HepG2 (cell line): ENCODE measurements around the gene DENND2A. TPM values are rescaled to one million over a fixed set of nuclear protein-coding genes. Genes with fewer than 3 reads are reported as not detected.

Experiments
- ATAC-seq: fragments of 200-7000 bp; cut with Tn5 transposase; 3 replicates; pipeline ENCODE4 v1.9.1; 2020; ENCODE audit warnings: mild to moderate bottlenecking, moderate library complexity
- BruUV-seq: library from RNA; stranded (reverse); fragments of 400-500 nt; replicated peaks from 2 replicates; lab custom pipeline; 2021; lab: Mats Ljungman, UMichigan
- CTCF ChIA-PET: fragments of 300-600 bp; formaldehyde crosslinking; extraction: SDS; loops from one replicate; lab custom pipeline; 2021; ENCODE audit warnings: low total read pairs, inconsistent platforms, low intra/inter-chr PET ratio; lab: Yijun Ruan, JAX
- POLR2A ChIA-PET: fragments of 350-600 bp; sonication (Branson Sonifier 250); formaldehyde crosslinking; loops from one replicate; lab custom pipeline; 2020; ENCODE audit warnings: antibody characterized with exemption, inconsistent platforms; lab: Yijun Ruan, JAX
- DNase-seq: peaks from one replicate; pipeline ENCODE4 v3.0.0-alpha.2; 2015; ENCODE audit warnings: low spot score
- FAIRE-seq: peaks from 3 replicates; lab custom pipeline; 2011; peaks lifted over from hg19 to GRCh38; lab: Jason Lieb, UNC
- H2AFZ ChIP-seq: one replicate; pipeline ENCODE4 v1.6.1; 2011; ENCODE audit warnings: low read length, inconsistent platforms
- H3K27ac ChIP-seq: fragments of 300-600 bp; 3 replicates; pipeline ENCODE4 v1.8.0; 2011; ENCODE audit warnings: mixed run types, mild to moderate bottlenecking, mixed read lengths, low read length, inconsistent platforms; ENCODE audit not compliant: insufficient read depth; ENCODE audit errors: extremely low read length
- H3K27me3 ChIP-seq, 2 experiments: fragments of 200-600 bp in 1 of 2; 2 replicates in 1 of 2; 3 replicates in 1 of 2; pipeline versions ENCODE4 v1.6.0 to v1.8.0; 2011; ENCODE audit warnings: low read length in 2 of 2, mild to moderate bottlenecking in 2 of 2, moderate library complexity in 2 of 2, inconsistent platforms in 1 of 2; ENCODE audit not compliant: insufficient read depth in 2 of 2, control insufficient read depth in 1 of 2
- H3K36me3 ChIP-seq, 2 experiments: fragments of 200-600 bp in 1 of 2; replicated peaks in 1 of 2; 2 replicates in 1 of 2; 3 replicates in 1 of 2; pipeline versions ENCODE4 v1.5.1 to v1.8.0; 2011; ENCODE audit warnings: low read length in 2 of 2, inconsistent platforms in 1 of 2; ENCODE audit not compliant: insufficient read depth in 2 of 2, control insufficient read depth in 1 of 2
- H3K4me1 ChIP-seq: 2 replicates; pipeline ENCODE4 v1.5.1; 2012; ENCODE audit warnings: low read length, inconsistent platforms; ENCODE audit not compliant: insufficient read depth
- H3K4me2 ChIP-seq: 2 replicates; pipeline ENCODE4 v1.6.0; 2011; ENCODE audit warnings: low read depth, low read length, inconsistent platforms
- H3K4me3 ChIP-seq, 3 experiments: fragments of 200-600 bp in 1 of 3; sonication (generic), shearing (Covaris generic) in 1 of 3; replicated peaks in 1 of 3; 2 replicates each; pipeline ENCODE4 v1.5.1; 2011 to 2016; ENCODE audit warnings: low read length in 3 of 3, inconsistent platforms in 2 of 3, low read depth in 2 of 3, mild to moderate bottlenecking in 2 of 3, control low read depth in 1 of 3, mixed read lengths in 1 of 3; ENCODE audit not compliant: insufficient read depth in 1 of 3
- H3K79me2 ChIP-seq: one replicate; pipeline ENCODE4 v1.6.1; 2011; ENCODE audit warnings: low read length, inconsistent platforms; ENCODE audit not compliant: insufficient read depth
- H3K9ac ChIP-seq: 2 replicates; pipeline ENCODE4 v1.6.0; 2011; ENCODE audit warnings: mild to moderate bottlenecking, low read depth, low read length, inconsistent platforms; ENCODE audit not compliant: insufficient read depth
- H3K9me3 ChIP-seq: 2 replicates; pipeline ENCODE4 v1.5.1; 2012; ENCODE audit warnings: mild to moderate bottlenecking, low read length
- H4K20me1 ChIP-seq: 2 replicates; pipeline ENCODE4 v1.6.0; 2011; ENCODE audit warnings: inconsistent platforms, mild to moderate bottlenecking, low read length, moderate library complexity; ENCODE audit not compliant: insufficient read depth
- FOXO1 ChIP-seq: sonication (generic); formaldehyde crosslinking; IDR thresholded peaks from 2 replicates; pipeline ENCODE4 v1.4.0; 2020; ENCODE audit warnings: missing genetic modification reagents
- ISL2 ChIP-seq: sonication (generic); formaldehyde crosslinking; IDR thresholded peaks from 2 replicates; pipeline ENCODE4 v1.5.0; 2020; ENCODE audit warnings: missing genetic modification reagents
- JDP2 ChIP-seq: sonication (generic); formaldehyde crosslinking; IDR thresholded peaks from 2 replicates; pipeline ENCODE4 v1.8.1; 2022; ENCODE audit warnings: missing genetic modification reagents, borderline replicate concordance
- MXD1 ChIP-seq: sonication (generic); formaldehyde crosslinking; IDR thresholded peaks from 2 replicates; pipeline ENCODE4 v1.4.0; 2020; ENCODE audit warnings: mild to moderate bottlenecking, missing genetic modification reagents
- NFIB ChIP-seq: sonication (generic); formaldehyde crosslinking; IDR thresholded peaks from 2 replicates; pipeline ENCODE4 v1.9.0; 2021; ENCODE audit warnings: missing genetic modification reagents, mild to moderate bottlenecking, borderline replicate concordance
- SMAD3 ChIP-seq: sonication (generic); formaldehyde crosslinking; IDR thresholded peaks from 2 replicates; pipeline ENCODE4 v1.4.0; 2020; ENCODE audit warnings: missing genetic modification reagents
- STAG1 ChIP-seq: sonication (generic); formaldehyde crosslinking; IDR thresholded peaks from 2 replicates; pipeline ENCODE4 v1.4.0; 2020; ENCODE audit warnings: missing genetic modification reagents
- ZBTB7A ChIP-seq: sonication (generic); formaldehyde crosslinking; IDR thresholded peaks from 2 replicates; pipeline ENCODE4 v1.8.0; 2022; ENCODE audit warnings: mild to moderate bottlenecking, missing genetic modification reagents
- ZBTB8A ChIP-seq: sonication (generic); formaldehyde crosslinking; IDR thresholded peaks from 2 replicates; pipeline ENCODE4 v1.4.0; 2020; ENCODE audit warnings: mild to moderate bottlenecking, low read depth, missing genetic modification reagents, borderline replicate concordance
- ZNF17 ChIP-seq: sonication (generic); formaldehyde crosslinking; IDR thresholded peaks from 2 replicates; pipeline ENCODE4 v1.5.0; 2020; ENCODE audit warnings: mild to moderate bottlenecking, missing genetic modification reagents
- ZNF501 ChIP-seq: sonication (generic); formaldehyde crosslinking; IDR thresholded peaks from 2 replicates; pipeline ENCODE4 v1.5.1; 2020; ENCODE audit warnings: mild to moderate bottlenecking, moderate library complexity, missing genetic modification reagents
- ZNF576 ChIP-seq: sonication (generic); formaldehyde crosslinking; IDR thresholded peaks from 2 replicates; pipeline ENCODE4 v1.4.0; 2020; ENCODE audit warnings: mild to moderate bottlenecking, missing genetic modification reagents
- ZNF674 ChIP-seq: sonication (generic); formaldehyde crosslinking; IDR thresholded peaks from 2 replicates; pipeline ENCODE4 v1.5.0; 2020; ENCODE audit warnings: low read depth, mild to moderate bottlenecking, missing genetic modification reagents
- ZNF772 ChIP-seq: sonication (generic); formaldehyde crosslinking; IDR thresholded peaks from 2 replicates; pipeline ENCODE4 v1.5.0; 2020; ENCODE audit warnings: mild to moderate bottlenecking, missing genetic modification reagents
- ZNF776 ChIP-seq: sonication (generic); formaldehyde crosslinking; IDR thresholded peaks from 2 replicates; pipeline ENCODE4 v1.4.0; 2020; ENCODE audit warnings: mild to moderate bottlenecking, missing genetic modification reagents
- WGBS: methylation state at CpG from one replicate; pipeline ENCODE4 v1.1.6; 2017; ENCODE audit warnings: low lambda C conversion rate; 5-methylcytosine and 5-hydroxymethylcytosine counted together
- in situ Hi-C: cut with HindIII; loops from 2 replicates; pipeline ENCODE4 v1.10.0; 2017; ENCODE audit warnings: low pct_unique_long_range_greater_than_20kb; ENCODE audit not compliant: extremely low pct_ligation_motif_present
- intact Hi-C: fragments of 100-400 bp; cut with micrococcal nuclease; formaldehyde crosslinking; loops from one replicate; pipeline ENCODE4 v1.10.0; 2022; ENCODE audit not compliant: unreplicated experiment
- polyA plus RNA-seq, 8 experiments: library from polyadenylated mRNA; depleted of rRNA in 3 of 8; stranded (reverse) in 7 of 8; unstranded in 1 of 8; fragments of >200 nt; fragmentation: Illumina TruSeq in 4 of 8; extraction: Trizol in 4 of 8; gene quantifications; 2 replicates each; pipeline versions ENCODE4 v1.2.1 to v1.2.3, GENCODE V29; 2011 to 2016; ENCODE audit warnings: low read depth in 4 of 8, missing spikeins in 1 of 8, mixed read lengths in 1 of 8; ENCODE audit not compliant: insufficient read depth in 1 of 8
- total RNA-seq, 5 experiments: library from RNA; depleted of rRNA; stranded (reverse); fragments of >200 nt; fragmentation: Illumina TruSeq; extraction: Trizol; gene quantifications; 2 replicates each; pipeline ENCODE4 v1.2.3, GENCODE V29; 2016; ENCODE audit warnings: low read depth in 1 of 5

DENND2A gene
- total and polyA plus RNA-seq, 2 of the 13 experiments (the other 11 are each of a cell fraction or from before 2014, with no cell fraction given) = not detected

DNA sequence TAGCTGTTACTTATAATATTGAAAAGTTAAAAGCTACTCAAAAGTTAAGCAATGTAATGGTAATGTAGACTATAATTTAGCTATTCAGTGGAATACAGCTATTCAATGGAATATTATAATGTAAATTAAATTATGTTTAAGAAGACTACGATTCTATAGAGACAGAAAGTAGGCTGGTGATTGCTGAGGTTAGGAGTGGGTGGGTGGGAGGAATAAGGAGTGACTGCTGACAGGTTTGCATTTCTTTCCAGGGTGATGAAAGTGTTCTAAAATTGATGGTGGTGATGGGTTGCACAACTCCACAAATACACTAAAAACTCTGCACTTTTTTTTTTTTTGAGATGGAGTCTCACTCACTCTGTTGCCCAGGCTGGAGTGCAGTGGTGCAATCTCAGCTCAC lies 21.4 kb downstream of the DENND2A start:
- no peaks in the 10 kb centered on the region for H3K9me3 ChIP-seq
- no peaks in the 10 kb centered on the region for H3K36me3 ChIP-seq
- DNase-seq (no peak), ATAC-seq (no peak), FAIRE-seq (no peak)
- no peak overlapping the region for H3K4me2 ChIP-seq
- in situ Hi-C loops = no loop called here
- no peak overlapping the region for H2AFZ ChIP-seq
- H3K27ac ChIP-seq = no peak overlapping the region
- H3K27me3 ChIP-seq = peaks cover 1 to 2% of the 10 kb centered on the region in 2 experiments; a peak in 1 of 5 replicates
- TF ChIP-seq MXD1 (CRISPR knock-in tag) (no peak), ZNF576 (CRISPR knock-in tag) (no peak), ZNF501 (CRISPR knock-in tag) (no peak), ZBTB8A (CRISPR knock-in tag) (no peak), ISL2 (CRISPR knock-in tag) (no peak), ZBTB7A (CRISPR knock-in tag) (no peak), STAG1 (CRISPR knock-in tag) (no peak), NFIB (CRISPR knock-in tag) (no peak), ZNF674 (no peak), ZNF772 (CRISPR knock-in tag) (no peak), ZNF17 (CRISPR knock-in tag) (no peak), ZNF776 (CRISPR knock-in tag) (no peak), JDP2 (CRISPR knock-in tag) (no peak), FOXO1 (CRISPR knock-in tag) (no peak), SMAD3 (no peak)
- TF ChIP-seq, all 625 proteins: peak for 0
- Histone ChIP-seq H3K9ac (no peak overlapping the region), H3K4me3 (no peak overlapping the region), H4K20me1 (no peaks in the 10 kb centered on the region), H3K4me1 (no peaks in the 10 kb centered on the region), H3K79me2 (no peaks in the 10 kb centered on the region)
- 5% methylated on average over 1 of the region's 1 CpG for WGBS
- BruUV-seq = no TSS peak
- ChIA-PET CTCF (no interaction called here), POLR2A (no interaction called here)
- intact Hi-C loops = no loop called here
